Nephron progenitor cell (in vitro differentiated cells): Measurements from ENCODE around the gene GSTP1.

Experiments
- DNase-seq: peaks from one replicate; pipeline ENCODE4 v3.0.0; 2021
- H3K27ac Mint-ChIP-seq: 2 replicates; pipeline ENCODE4 v1.8.0; 2021; ENCODE audit warnings: mild to moderate bottlenecking, moderate library complexity, mixed read lengths
- H3K27me3 Mint-ChIP-seq: 2 replicates; pipeline ENCODE4 v1.8.0; 2021; ENCODE audit warnings: mild to moderate bottlenecking, low read depth, mixed read lengths; ENCODE audit not compliant: poor library complexity
- H3K36me3 Mint-ChIP-seq: 2 replicates; pipeline ENCODE4 v1.8.0; 2021; ENCODE audit warnings: low read depth, mixed read lengths
- H3K4me1 Mint-ChIP-seq: 2 replicates; pipeline ENCODE4 v1.8.0; 2021; ENCODE audit warnings: mixed read lengths
- H3K4me3 Mint-ChIP-seq: 2 replicates; pipeline ENCODE4 v1.8.0; 2021; ENCODE audit warnings: mild to moderate bottlenecking, moderate library complexity, mixed read lengths
- H3K9me3 Mint-ChIP-seq: 2 replicates; pipeline ENCODE4 v1.8.0; 2021; ENCODE audit warnings: mild to moderate bottlenecking, moderate library complexity, mixed read lengths
- CTCF ChIP-seq: fragments of 200-600 bp; sonication (generic); IDR thresholded peaks from 2 replicates; pipeline ENCODE4 v1.5.0; 2021; ENCODE audit warnings: antibody characterized with exemption

The GSTP1 gene

GRCh38 chr11:67539550-67539949 lies 44.1 kb upstream of the GSTP1 start:
- no peaks in the 10 kb centered on the region for H3K36me3 Mint-ChIP-seq
- no peak overlapping the region for H3K27ac Mint-ChIP-seq
- DNase-seq = no peak
- peaks cover 28% of the 10 kb centered on the region for H3K9me3 Mint-ChIP-seq
- H3K27me3 Mint-ChIP-seq = peaks cover 7% of the 10 kb centered on the region
- H3K4me1 Mint-ChIP-seq = peaks cover 9% of the 10 kb centered on the region
- TF ChIP-seq CTCF = no peak
- no peak overlapping the region for H3K4me3 Mint-ChIP-seq

- H3K36me3 Mint-ChIP-seq = no peaks in the 10 kb centered on the region
- no peak overlapping the region for H3K4me3 Mint-ChIP-seq
- no peak overlapping the region for H3K27ac Mint-ChIP-seq
- peaks cover 13% of the 10 kb centered on the region for H3K4me1 Mint-ChIP-seq
- TF ChIP-seq CTCF = no peak
- H3K9me3 Mint-ChIP-seq = peaks cover 14% of the 10 kb centered on the region
- no peak for DNase-seq
- peaks cover 7% of the 10 kb centered on the region for H3K27me3 Mint-ChIP-seq
These were observed 42.4 kb upstream of the GSTP1 start for GRCh38 chr11:67541198-67541597.

- Mint-ChIP-seq H3K4me1 (peaks cover 13% of the 10 kb centered on the region), H3K36me3 (no peaks in the 10 kb centered on the region), H3K9me3 (peaks cover 8% of the 10 kb centered on the region), H3K27ac (no peak overlapping the region), H3K27me3 (peaks cover 6% of the 10 kb centered on the region), H3K4me3 (no peak overlapping the region)
- no peak for DNase-seq
- no peak for TF ChIP-seq CTCF
These were observed 41.4 kb upstream of the GSTP1 start for GRCh38 chr11:67542169-67542568.

GRCh38 chr11:67542971-67543370 lies 40.6 kb upstream of the GSTP1 start:
- Mint-ChIP-seq H3K9me3 (peaks cover 6% of the 10 kb centered on the region), H3K27me3 (peaks cover 6% of the 10 kb centered on the region), H3K36me3 (no peaks in the 10 kb centered on the region), H3K27ac (no peak overlapping the region), H3K4me3 (no peak overlapping the region), H3K4me1 (peaks cover 13% of the 10 kb centered on the region)
- no peak for DNase-seq
- no peak for TF ChIP-seq CTCF

- Mint-ChIP-seq H3K27ac (no peak overlapping the region), H3K27me3 (peaks cover 4% of the 10 kb centered on the region), H3K9me3 (no peaks in the 10 kb centered on the region), H3K36me3 (no peaks in the 10 kb centered on the region), H3K4me3 (no peak overlapping the region), H3K4me1 (peaks cover 13% of the 10 kb centered on the region)
- no peak for DNase-seq
- TF ChIP-seq CTCF = no peak
These were observed 40.0 kb upstream of the GSTP1 start for GRCh38 chr11:67543585-67543984.

- peaks cover 3% of the 10 kb centered on the region for H3K27me3 Mint-ChIP-seq
- DNase-seq = no peak
- no peaks in the 10 kb centered on the region for H3K9me3 Mint-ChIP-seq
- H3K4me1 Mint-ChIP-seq = peaks cover 13% of the 10 kb centered on the region
- no peaks in the 10 kb centered on the region for H3K36me3 Mint-ChIP-seq
- no peak overlapping the region for H3K27ac Mint-ChIP-seq
- H3K4me3 Mint-ChIP-seq = no peak overlapping the region
- no peak for TF ChIP-seq CTCF
These were observed 38.9 kb upstream of the GSTP1 start for GRCh38 chr11:67544616-67545242.
